Upper lobe of right lung (tissue), 1 donor: ENCODE measurements around the gene KRR1. TPM values are rescaled to one million over a fixed set of nuclear protein-coding genes. Genes with fewer than 3 reads are reported as not detected.
"Not testable (repeated sequence)": the region's sequence is repeated elsewhere in the genome, so short reads cannot be mapped to it uniquely, and the experiment has no call there.

ENCODE experiments used
- ATAC-seq: fragments of 200-7000 bp; cut with Tn5 transposase; one replicate; pipeline ENCODE4 v1.9.1; 2020; ENCODE audit warnings: mild to moderate bottlenecking, moderate library complexity
- DNase-seq: peaks from one replicate; pipeline ENCODE4 v3.0.0-alpha.2; 2020
- H3K27ac ChIP-seq: fragments of 200-600 bp; one replicate; pipeline ENCODE4 v1.8.0; 2022
- H3K27me3 ChIP-seq: fragments of 200-600 bp; one replicate; pipeline ENCODE4 v1.8.0; 2022; ENCODE audit warnings: mild to moderate bottlenecking
- H3K36me3 ChIP-seq: fragments of 200-600 bp; one replicate; pipeline ENCODE4 v1.8.0; 2022
- H3K4me1 ChIP-seq: fragments of 200-600 bp; one replicate; pipeline ENCODE4 v1.8.0; 2022
- H3K4me3 ChIP-seq: fragments of 200-600 bp; one replicate; pipeline ENCODE4 v1.8.0; 2022; ENCODE audit warnings: mild to moderate bottlenecking
- H3K9me3 ChIP-seq: fragments of 200-600 bp; one replicate; pipeline ENCODE4 v1.8.0; 2022
- intact Hi-C: fragments of 100-400 bp; cut with DNase I; formaldehyde crosslinking; loops from one replicate; pipeline ENCODE4 v1.11.0; 2022
- total RNA-seq: library from RNA; stranded (reverse); fragmentation: NEBNext Ultra II Directional; extraction: Animal tissue kit (Norgen Biotek cat#: 25700); gene quantifications from one replicate; pipeline ENCODE4 v1.2.1, GENCODE V29; 2021
- TF ChIP-seq, protein P1 (sequence below): fragments of 200-600 bp; IDR thresholded peaks from one replicate; pipeline ENCODE4 v1.8.0; 2022; ENCODE audit warnings: antibody characterized with exemption
- donor health status: DM: no; HTN: yes; CAD: no; lungs with severe emphysema.

The KRR1 gene
- total RNA-seq, 1 donor from 2014 or later, result 45.3 TPM

DNA sequence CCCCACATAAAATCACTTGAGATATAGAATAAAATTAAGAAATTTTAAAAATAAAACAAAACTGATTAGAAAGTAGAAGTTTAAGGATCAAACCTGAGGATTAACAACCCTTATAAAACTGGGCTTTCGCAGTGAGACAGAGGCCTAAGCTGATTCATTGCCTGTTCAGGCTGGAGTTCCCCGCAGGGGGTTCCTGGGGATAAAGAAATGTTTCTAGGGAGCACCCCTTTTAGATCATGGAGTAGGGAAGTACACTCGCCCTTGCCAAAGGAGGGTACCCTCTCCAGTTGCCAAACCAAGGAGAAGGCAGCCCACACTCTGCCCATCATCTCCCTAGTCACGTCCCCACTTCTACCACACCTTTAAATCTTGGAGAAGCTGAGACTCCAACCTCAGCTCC is 24.1 kb downstream of the KRR1 start:
- no peak for ATAC-seq
- H3K36me3 ChIP-seq, result no peaks in the 10 kb centered on the region
- intact Hi-C loops, result no loop called here

DNA sequence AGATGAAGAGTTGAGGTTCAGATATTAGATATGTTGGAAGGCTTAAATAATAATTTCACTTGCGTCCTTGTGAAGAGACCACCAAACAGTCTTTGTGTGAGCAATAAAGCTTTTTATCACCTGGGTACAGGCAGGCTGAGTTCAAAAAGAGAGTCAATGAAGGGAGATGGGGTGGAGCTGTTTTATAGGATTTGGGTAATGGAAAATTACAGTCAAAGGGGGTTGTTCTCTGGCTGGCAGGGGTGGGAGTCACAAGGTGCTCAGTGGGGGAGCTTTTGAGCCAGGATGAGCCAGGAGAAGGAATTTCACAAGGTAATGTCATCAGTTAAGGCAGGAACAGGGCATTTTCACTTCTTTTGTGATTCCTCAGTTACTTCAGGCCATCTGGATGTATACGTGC is 27.0 kb downstream of the KRR1 start:
- H3K4me3 ChIP-seq, H3K27me3 ChIP-seq, H3K27ac ChIP-seq, DNase-seq, H3K36me3 ChIP-seq, H3K9me3 ChIP-seq, intact Hi-C loops, ATAC-seq: not testable (repeated sequence)
- peaks cover 16% of the 10 kb centered on the region for H3K4me1 ChIP-seq

More for the DNA sequence above, 24.1 kb downstream of the KRR1 start:
- H3K9me3 ChIP-seq, result no peaks in the 10 kb centered on the region
- H3K4me3 ChIP-seq, result no peak overlapping the region
- H3K4me1 ChIP-seq, result peaks cover 11% of the 10 kb centered on the region
- DNase-seq, result no peak
- no peaks in the 10 kb centered on the region for H3K27me3 ChIP-seq
- TF ChIP-seq, protein P1, sequence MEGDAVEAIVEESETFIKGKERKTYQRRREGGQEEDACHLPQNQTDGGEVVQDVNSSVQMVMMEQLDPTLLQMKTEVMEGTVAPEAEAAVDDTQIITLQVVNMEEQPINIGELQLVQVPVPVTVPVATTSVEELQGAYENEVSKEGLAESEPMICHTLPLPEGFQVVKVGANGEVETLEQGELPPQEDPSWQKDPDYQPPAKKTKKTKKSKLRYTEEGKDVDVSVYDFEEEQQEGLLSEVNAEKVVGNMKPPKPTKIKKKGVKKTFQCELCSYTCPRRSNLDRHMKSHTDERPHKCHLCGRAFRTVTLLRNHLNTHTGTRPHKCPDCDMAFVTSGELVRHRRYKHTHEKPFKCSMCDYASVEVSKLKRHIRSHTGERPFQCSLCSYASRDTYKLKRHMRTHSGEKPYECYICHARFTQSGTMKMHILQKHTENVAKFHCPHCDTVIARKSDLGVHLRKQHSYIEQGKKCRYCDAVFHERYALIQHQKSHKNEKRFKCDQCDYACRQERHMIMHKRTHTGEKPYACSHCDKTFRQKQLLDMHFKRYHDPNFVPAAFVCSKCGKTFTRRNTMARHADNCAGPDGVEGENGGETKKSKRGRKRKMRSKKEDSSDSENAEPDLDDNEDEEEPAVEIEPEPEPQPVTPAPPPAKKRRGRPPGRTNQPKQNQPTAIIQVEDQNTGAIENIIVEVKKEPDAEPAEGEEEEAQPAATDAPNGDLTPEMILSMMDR, result no peak
- H3K27ac ChIP-seq, result no peak overlapping the region

DNA sequence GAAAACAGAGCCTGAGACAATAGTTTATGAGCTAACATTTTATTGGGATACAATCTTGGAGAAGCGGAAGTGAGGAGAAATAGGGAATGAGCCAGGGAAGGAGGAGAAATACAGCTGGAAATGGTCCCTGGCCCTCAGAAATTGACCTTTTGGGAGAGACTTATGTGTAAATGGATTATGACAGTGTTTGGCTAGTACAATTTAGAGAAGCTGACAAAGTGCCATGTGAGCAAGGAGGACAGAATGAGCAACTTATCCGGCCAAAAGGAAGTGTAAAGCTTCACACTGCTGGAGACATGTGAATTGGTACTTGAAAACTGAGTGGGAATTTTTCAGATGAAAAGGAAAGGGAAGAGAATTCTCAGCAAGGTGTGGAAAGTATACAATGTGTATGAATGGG is 28.0 kb downstream of the KRR1 start:
- intact Hi-C loops, result no loop called here
- peak overlapping the region; percentile 20 for H3K27ac ChIP-seq
- ATAC-seq (peak; percentile 14), DNase-seq (no peak)
- H3K4me1 ChIP-seq, result peaks cover 20% of the 10 kb centered on the region
- peak overlapping the region; percentile 52 for H3K4me3 ChIP-seq
- H3K36me3 ChIP-seq, result no peaks in the 10 kb centered on the region
- TF ChIP-seq, protein P1, result no peak
- H3K9me3 ChIP-seq, result no peaks in the 10 kb centered on the region
- H3K27me3 ChIP-seq, result no peaks in the 10 kb centered on the region

DNA sequence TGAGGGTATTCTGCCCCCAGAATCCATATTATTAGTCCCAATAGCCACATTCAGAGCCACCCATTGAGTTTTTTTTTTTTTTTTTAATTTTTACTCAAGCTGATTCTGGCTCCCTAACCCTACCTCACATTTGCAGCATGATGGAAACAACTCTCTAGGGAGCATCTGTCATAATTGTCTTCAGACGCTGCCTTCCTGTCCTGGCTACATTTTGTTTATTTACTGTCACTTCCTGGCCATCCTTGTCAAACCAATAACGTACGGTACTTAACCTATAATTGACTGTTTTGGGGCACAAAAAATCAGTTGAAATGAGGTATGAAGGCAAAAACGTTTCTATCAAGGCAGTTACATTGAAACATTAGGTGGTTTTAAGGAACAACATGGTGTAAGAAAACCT is 28.8 kb downstream of the KRR1 start:
- TF ChIP-seq, protein P1, result no peak
- H3K36me3 ChIP-seq, result no peaks in the 10 kb centered on the region
- no peaks in the 10 kb centered on the region for H3K27me3 ChIP-seq
- ATAC-seq, result no peak
- DNase-seq, result no peak
- H3K4me3 ChIP-seq, result peak overlapping the region; percentile 52
- intact Hi-C loops, result no loop called here
- peak overlapping the region; percentile 20 for H3K27ac ChIP-seq
- peaks cover 20% of the 10 kb centered on the region for H3K4me1 ChIP-seq
- H3K9me3 ChIP-seq, result no peaks in the 10 kb centered on the region

DNA sequence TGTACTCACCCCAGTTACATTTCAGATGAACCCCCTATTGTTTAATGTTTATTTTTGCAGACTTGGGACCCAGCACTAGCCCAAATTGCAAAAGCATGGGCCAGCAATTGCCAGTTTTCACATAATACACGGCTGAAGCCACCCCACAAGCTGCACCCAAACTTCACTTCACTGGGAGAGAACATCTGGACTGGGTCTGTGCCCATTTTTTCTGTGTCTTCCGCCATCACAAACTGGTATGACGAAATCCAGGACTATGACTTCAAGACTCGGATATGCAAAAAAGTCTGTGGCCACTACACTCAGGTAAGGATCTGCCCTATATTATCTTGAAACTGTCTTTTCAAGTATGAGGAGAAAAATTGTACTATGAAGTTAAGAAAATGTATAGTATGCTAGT is 29.6 kb downstream of the KRR1 start:
- ATAC-seq, result no peak
- DNase-seq, result no peak

DNA sequence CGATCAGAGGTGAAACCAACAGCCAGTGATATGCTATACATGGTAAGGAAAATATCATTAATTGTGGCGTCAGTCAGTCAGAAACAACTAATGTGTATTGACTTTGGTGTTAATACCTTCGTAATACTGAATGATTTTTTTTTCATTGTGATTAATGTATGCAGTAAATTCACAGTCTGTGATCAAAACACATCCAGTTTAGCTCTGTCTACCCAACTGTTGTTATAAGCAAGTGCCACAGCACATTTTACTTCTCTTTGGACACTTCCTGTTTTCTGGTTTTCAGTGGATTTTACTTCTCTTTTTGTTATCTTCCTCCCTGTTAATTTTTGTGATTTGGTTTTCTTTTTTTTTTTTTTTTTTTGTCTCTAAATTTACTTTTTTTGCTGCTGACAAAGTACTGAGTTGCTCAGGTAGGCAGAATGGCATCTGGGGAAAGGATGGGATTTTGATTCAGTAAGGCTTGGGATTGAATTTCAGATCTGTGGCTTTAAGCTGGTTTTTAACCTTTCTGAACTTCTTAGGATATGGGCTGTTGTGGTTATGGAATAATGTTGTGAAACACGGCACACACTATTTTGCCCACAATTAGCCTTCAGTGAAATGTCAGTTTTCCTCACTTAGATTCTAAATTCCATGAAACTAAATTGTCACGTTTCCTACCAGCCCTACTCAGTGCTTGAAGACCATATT is 30.2 kb downstream of the KRR1 start:
- peak overlapping the region; percentile 84 for H3K27ac ChIP-seq

More for the DNA sequence above, 29.6 kb downstream of the KRR1 start:
- intact Hi-C loops, result no loop called here
- Histone ChIP-seq H3K4me1 (peaks cover 20% of the 10 kb centered on the region), H3K9me3 (no peaks in the 10 kb centered on the region), H3K27me3 (no peaks in the 10 kb centered on the region), H3K4me3 (peak overlapping the region; percentile 52), H3K27ac (peak overlapping the region; percentile 84), H3K36me3 (no peaks in the 10 kb centered on the region)
- TF ChIP-seq, protein P1, result no peak

More for the DNA sequence above, 30.2 kb downstream of the KRR1 start:
- intact Hi-C loops, result no loop called here
- Histone ChIP-seq H3K27me3 (no peaks in the 10 kb centered on the region), H3K36me3 (no peaks in the 10 kb centered on the region), H3K9me3 (no peaks in the 10 kb centered on the region), H3K4me3 (peak overlapping the region; percentile 52), H3K4me1 (peaks cover 20% of the 10 kb centered on the region)
- ATAC-seq, result peak; percentile 47
- DNase-seq, result no peak
- TF ChIP-seq, protein P1, result no peak
